Activated CD4-positive, alpha-beta T cell treated with anti-CD3 and anti-CD28 coated beads, Interleukin-2, amount 50 U/mL, for 1 hour (primary cell): Measurements from ENCODE around the gene HS3ST4.

Experiments used
- DNase-seq: peaks from one replicate; pipeline ENCODE4 v3.0.0-alpha.2; 2020

The HS3ST4 gene

DNA sequence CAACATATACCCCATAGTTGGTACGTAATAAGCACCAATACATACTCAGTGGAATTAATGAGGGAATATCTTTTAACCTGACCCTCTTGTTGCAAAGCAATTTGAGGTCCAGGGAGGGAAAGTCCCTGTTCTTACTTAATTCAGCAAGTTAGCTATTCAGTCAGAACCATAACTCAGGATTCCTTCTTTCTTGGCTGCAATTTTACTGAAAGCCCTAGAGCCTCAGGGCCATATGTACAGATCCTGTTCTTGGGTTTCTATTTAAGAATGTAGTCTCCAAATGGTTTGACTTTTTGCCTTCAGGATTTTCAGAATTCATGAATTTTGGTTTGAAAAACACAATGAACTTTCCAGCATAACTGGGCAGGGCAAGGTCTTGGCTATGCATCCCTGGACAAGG lies 436.5 kb downstream of the HS3ST4 start:
- no peak for DNase-seq

DNA sequence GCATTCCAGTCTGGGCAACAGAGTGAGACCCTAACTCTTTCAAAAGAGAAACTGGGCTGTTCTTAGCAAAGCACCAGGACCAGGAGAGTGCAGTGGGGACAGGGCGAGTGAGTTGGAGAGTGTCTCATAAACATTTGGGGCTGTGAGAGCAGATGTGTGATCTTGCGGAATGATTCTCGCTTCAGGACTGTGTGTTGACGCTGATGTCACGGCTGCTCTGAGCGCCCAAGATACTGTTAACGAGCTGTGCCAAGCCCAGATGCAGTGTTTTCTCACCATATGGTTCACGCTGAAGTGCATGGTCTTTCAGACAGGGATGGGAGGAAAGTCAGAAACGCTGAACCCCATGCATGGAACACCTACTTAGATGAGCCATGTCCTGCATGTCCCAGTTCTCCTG lies 438.2 kb downstream of the HS3ST4 start:
- DNase-seq = no peak

DNA sequence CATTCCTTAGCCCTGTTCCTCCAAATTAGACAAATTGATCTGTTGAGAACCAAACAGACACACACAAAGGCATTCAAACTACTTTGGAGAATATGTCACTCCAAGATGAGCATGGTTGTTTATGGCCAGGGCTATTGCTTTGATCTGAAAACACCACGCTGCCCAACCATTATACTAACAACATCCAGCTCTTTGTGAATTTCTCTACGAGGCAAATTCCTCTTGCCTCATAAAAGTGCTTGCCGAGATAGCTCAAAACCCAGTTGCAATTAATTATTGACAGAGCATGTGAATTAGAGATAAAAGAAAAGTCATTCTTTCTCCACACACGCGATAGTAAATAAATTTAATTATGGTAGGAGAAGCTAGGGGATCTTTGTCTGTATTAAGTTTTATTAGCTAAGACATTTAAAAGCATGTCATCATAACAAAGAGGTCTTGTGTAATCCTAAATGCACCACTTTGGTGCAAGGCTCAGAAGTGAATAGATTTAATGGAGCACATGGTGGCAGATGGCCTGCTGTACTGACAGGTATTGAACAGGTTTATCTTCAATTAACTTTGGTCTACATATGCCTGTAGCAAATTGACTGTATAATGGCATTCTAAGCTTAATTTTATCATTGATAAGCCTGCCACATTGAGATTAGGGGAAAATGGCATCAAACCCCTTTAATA lies 441.8 kb downstream of the HS3ST4 start:
- DNase-seq = no peak

DNA sequence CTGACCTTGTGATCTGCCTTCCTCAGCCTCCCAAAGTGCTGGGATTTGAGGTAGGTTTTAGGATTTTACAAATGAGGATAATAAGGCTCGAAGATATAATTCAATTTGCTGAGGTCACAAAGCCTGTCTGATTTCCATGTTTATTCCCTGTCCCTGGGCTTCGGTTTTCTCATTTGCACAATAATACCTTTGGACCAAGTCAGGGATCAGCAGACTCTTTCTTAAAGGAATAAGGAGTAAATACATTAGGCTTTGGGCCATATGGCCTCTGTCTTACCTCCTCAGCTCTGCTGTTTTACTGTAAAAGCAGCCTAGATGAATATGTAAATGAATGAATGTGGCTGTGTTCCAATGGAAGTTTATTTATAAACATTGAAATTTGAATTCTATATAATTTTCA lies 442.8 kb downstream of the HS3ST4 start:
- no peak for DNase-seq

DNA sequence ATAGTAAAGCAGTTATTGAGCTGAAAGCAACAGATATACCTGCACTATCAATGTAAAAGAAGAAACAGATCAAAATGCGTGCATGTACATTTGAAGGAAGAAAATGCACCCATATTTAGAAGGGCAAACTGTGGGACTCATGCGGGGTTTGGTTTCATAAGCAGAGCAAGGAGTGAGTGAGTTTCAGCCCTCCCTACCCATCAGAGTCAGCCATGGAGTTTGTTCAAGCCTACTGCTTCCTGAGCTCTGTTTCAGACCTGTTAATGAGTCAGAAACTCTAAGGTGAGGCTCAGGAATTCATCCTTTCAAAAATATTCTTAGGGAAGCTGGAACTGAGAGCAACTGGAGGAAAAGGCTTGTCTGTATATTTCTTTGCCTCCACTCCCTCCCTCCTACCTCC lies 446.2 kb downstream of the HS3ST4 start:
- no peak for DNase-seq

DNA sequence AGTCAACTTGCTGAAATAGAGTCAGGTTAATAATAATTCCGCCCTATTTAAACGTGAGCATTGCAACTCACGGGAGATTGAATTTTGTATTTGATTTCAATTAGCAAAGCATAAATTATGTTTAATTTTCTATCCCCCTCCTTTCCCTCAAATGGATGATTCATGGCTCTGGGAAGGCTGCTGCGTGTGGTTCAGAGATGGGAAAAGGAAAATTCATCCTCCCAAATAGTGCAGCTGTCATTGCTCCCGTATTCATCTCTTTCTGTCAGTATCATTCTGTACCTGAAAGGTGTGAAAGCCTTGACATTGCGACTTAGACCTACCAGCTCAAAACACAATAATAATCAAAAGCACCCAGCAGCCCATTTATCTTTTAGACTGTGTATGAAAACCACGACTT lies 447.3 kb downstream of the HS3ST4 start:
- no peak for DNase-seq

DNA sequence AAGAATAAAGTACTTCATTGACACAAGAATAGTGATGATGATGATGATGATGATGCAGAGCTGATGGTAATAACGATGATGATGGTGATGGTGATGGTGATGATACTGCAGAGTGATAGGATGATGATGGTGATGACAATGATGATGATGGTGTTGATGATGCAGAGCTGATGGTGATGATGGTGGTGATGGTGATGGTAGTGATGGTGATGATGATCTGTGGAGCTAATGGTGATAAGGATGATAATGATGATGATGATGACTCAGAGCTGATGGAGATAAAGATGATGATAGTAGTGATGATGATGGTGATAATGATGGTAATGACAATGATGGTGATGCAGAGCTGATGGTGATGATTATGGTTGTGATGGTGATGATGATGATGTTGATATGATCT lies 448.1 kb downstream of the HS3ST4 start:
- DNase-seq = no peak

DNA sequence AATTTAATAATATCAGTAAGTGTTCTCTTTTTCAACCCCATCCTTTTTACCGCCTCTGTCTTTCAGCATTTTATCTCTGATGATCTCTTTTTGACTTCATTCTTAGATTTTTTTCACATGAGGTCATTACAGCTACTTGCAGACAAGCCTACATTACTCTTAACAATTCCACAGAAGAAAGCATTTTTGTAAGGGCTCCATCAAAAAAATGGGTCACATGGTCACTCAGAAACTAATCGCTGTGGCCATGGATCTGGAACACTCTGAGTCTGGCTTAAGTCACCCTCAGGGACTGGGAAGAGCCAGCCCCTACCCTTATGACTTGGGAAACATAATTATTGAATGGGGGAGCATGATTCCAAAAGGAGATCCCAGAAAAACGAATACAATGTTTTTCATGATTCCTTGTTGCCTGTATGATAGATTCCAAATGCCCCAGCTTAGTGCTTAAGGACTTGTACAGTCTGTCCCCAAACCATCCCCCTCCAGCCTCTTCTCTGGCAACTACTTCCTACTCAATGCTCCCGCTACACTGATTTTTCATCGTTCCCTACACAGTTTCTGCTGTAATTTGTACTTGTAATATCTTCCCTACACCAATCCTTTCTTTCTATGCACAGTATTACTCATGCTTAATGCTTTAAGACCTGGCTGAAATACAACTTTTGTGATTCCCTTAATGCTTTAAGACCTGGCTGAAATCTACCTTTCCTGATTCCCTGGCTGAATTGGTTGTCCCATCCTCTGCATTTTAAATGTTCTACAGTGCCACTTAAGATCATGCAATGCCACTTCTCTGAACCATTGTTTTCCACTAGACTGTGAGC lies 457.8 kb downstream of the HS3ST4 start:
- DNase-seq = no peak

DNA sequence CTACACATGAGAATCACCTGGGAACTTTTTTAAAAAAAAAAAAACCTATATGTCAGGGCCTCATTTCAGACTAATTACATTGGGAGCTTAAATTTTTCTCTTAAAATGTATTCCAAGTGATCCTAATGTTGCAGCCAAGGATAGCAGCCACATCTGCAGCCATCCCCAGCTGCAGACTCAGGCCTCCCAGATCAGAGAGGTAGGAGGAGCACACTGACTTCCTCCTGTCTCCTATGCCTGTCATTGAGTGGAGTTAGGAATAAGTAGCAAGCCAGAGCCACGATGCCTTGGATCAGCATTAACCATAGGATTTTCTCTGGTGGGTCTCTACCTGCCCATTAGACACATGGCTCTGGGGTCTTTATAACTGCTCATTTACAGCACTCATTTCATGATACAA lies 463.5 kb downstream of the HS3ST4 start:
- DNase-seq = no peak

DNA sequence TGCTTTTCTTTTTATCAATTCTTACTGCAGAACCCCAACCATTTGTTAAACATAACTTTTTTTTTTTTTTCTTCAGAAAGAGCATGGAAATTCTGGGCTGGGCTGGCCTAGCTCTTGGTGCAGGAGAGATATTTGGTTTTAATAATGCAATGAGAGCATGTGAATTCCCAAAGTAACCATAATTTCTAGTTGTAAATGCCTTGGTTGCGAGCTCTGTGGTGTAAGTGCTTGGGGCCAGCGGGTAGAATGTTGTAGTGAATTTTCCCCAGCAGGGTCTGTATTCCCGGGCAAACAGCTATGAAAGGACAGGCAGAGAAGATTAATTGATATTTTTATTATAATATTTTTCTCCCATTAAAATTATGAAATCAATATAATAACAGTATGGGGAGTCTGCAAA lies 465.6 kb downstream of the HS3ST4 start:
- DNase-seq = no peak

DNA sequence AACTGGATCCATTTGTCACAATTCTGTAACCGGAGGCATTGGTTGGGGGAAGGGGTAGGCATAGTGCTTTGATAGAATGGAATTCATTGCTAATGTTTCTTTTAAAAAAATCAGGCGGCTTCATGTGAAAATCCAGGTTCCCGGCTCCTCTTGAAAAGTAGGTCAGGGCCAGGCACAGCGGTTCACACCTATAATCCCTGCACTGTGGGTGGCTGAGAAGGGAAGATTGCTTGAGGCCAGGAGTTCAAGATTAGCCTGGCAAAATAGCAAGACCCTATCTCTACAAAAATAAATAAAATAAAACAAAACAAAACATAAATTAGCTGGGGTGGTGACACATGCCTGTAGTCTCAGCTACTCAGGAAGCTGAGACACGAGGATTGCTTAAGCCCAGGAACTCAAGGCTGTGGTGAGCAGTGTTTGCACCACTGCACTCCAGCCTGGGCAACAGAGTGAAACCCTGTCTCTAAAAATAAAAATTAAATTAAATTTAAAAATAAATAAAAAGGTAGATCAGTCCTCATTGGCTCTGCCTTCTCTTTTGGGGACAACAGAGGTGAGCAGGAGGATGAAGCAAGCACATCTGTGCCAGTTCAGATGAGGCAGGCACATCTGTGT lies 466.5 kb downstream of the HS3ST4 start:
- no peak for DNase-seq

DNA sequence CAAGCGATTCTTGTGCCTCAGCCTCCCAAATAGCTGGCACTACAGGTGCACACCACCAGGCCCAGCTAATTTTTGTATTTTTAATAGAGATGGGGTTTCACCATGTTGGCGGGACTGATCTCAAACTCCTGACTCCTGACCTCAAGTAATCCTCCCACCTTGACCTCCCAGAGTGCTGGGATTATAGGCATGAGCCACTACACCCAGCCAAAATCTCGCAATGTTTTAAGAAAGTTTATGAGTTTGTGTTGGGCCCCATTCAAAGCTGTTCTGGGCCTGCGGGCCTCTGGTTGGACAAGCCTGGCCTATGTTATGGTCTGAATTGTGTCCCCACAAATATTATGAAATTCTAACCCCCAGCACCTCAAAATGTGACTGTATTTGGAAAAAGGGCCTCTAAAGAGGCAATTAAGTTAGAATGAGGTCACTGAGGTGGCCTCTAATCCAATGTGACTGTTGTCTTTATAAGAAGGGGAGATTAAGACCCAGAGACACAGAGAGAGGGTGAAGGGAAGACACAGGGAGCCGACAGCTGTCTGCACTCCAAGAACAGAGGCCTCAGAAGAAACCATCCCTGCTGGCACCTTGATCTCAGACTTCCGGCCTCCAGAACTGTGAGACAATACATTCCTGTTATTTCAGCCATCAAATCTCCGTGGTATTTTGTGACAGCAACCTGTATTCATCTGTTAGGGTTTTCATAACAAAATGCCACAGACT lies 469.9 kb downstream of the HS3ST4 start:
- no peak for DNase-seq

DNA sequence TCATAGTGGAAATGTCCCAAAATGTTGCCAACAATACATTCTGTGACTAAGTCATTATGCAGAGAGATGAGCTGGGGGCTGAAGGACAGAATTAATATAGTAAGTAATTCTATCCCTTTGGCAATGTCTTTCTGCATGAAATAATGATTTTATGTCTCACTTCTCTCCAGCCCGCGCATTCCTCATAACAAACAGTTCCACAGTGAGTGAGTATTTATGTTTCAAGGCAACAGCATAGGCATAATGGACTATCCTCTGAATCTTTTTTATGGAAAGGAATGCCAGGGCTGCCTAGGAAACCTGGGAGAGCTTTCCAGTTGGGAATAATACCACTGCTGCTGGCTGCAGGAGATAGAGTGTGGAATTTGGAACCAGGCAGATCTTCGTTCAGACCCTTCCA lies 477.7 kb downstream of the HS3ST4 start:
- DNase-seq = no peak

DNA sequence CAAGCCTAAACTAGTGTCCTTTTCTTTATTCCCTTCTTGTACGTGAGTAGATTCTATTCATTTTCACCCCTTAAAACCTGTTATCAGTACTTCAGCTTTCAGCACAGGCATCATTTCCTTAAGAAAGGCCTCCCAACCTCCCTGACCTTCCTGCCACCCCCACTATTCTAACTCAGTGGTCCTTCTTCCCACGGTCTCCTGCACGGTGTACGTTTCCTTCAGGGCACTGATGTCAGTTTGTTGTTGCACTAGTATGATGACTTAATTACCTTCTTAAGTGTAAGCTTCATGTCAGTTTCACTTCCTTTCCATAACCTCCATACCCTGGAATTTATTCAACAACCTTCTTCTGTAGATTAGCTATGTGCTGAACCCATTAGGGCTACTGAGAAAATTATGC lies 484.2 kb downstream of the HS3ST4 start:
- no peak for DNase-seq

DNA sequence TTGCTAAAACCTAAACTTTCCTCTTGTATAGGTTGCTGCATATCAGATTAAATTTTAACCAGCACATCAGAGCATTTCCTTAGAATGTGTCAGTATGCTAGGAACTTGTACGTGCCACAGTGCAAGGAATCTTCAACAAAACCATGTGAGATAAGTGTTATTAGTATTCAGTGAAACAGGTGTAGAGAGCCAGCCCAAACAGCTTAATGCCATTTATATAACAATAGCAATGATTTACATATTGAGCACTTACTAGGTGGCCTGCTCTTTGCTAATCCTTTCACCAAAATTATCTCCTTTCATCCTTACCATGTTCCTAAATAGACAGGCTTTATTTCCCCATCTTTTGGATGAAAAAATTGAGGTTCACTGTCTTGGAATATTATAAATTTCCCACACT lies 485.7 kb downstream of the HS3ST4 start:
- DNase-seq = no peak

DNA sequence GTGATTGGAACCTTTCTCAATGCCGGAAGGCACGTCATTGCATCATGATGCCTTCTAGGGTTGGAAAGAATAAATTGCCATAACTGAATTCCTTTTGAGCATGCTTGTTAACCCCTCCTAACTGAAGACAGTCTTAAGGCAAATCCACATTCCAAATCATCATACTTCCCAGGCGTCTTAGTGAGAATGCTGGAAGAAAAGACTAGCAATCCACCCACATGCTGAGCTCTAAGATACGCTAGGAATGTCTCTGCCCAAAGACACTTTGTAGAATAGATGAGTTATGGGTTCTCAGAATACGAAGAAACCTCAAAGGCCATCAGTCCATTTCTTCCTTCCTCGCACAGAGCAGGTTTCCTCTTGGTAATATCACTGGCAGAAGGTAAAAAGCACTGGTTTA lies 486.5 kb downstream of the HS3ST4 start:
- no peak for DNase-seq

DNA sequence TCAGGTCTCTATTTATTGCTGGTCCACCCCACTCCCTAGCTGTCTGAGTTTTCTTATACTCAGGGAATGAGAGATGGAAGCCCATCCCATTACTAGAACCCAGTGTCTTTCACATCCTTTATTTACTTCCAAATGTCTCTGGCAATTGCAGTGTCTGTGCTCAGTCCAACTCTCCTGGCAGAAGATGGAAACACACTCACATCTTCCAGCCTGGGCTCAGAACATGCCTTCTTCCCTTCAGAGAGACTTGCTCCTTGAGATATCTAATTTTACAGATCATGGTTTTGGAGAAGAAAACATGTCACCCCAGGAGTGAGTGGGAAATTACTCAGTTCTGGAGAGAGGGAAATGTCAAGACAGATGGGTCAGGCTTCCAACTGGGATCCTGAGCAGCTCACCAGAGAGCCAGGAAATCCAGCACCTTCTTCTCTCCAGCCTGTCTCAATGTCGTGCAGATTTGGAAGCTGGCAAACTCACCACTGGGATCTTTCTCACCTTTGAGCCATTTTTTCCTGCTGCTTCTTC lies 494.4 kb downstream of the HS3ST4 start:
- DNase-seq = no peak
